Mesenchymal stem cell (in vitro differentiated cells and primary cell): ENCODE measurements around the gene GLT1D1.

ENCODE experiments used
- DNase-seq: peaks from one replicate; pipeline ENCODE4 v3.0.0-alpha.2; 2013
- H2AFZ ChIP-seq: one replicate; pipeline ENCODE4 v1.6.1; 2013; ENCODE audit warnings: low read depth, mild to moderate bottlenecking, control low read depth, inconsistent platforms, low read length, moderate library complexity
- H2AK5ac ChIP-seq: 2 replicates; pipeline ENCODE4 v1.6.1; 2013; ENCODE audit warnings: low read length, moderate library complexity, mild to moderate bottlenecking, inconsistent platforms; ENCODE audit not compliant: severe bottlenecking
- H2BK120ac ChIP-seq: one replicate; pipeline ENCODE4 v1.6.1; 2013; ENCODE audit warnings: low read depth, mild to moderate bottlenecking, inconsistent platforms, low read length, moderate library complexity
- H2BK12ac ChIP-seq, 2 experiments: one replicate each; pipeline ENCODE4 v1.6.1; 2013; ENCODE audit warnings: inconsistent platforms in 2 of 2, low read length in 2 of 2, mild to moderate bottlenecking in 2 of 2, moderate library complexity in 2 of 2, control low read depth in 1 of 2
- H2BK15ac ChIP-seq: one replicate; pipeline ENCODE4 v1.6.1; 2013; ENCODE audit warnings: mild to moderate bottlenecking, low read depth, inconsistent platforms; ENCODE audit not compliant: poor library complexity, severe bottlenecking
- H2BK5ac ChIP-seq: 2 replicates; pipeline ENCODE4 v1.6.1; 2013; ENCODE audit warnings: low read depth, mild to moderate bottlenecking, low read length, control low read depth, inconsistent platforms; ENCODE audit not compliant: poor library complexity, severe bottlenecking
- H3K14ac ChIP-seq, 2 experiments: one replicate each; pipeline ENCODE4 v1.6.1; 2013; ENCODE audit warnings: inconsistent platforms in 2 of 2, low read length in 2 of 2, control low read depth in 1 of 2, mild to moderate bottlenecking in 1 of 2, moderate library complexity in 1 of 2
- H3K18ac ChIP-seq, 2 experiments: one replicate each; pipeline ENCODE4 v1.6.1; 2013; ENCODE audit warnings: inconsistent platforms in 2 of 2, low read length in 2 of 2, control low read depth in 1 of 2, low read depth in 1 of 2, mild to moderate bottlenecking in 1 of 2
- H3K23ac ChIP-seq, 2 experiments: one replicate each; pipeline ENCODE4 v1.6.1; 2013; ENCODE audit warnings: inconsistent platforms in 2 of 2, low read length in 2 of 2, mild to moderate bottlenecking in 2 of 2, moderate library complexity in 2 of 2, control low read depth in 1 of 2
- H3K27ac ChIP-seq: 2 replicates; pipeline ENCODE4 v1.5.1; 2013; ENCODE audit warnings: mild to moderate bottlenecking, moderate library complexity, low read length, control low read depth, inconsistent platforms; ENCODE audit not compliant: poor library complexity, severe bottlenecking
- H3K27me3 ChIP-seq, 2 experiments: 2 replicates each; pipeline versions ENCODE4 v1.6.1 to v1.7.0; 2013; ENCODE audit warnings: low read length in 2 of 2, mild to moderate bottlenecking in 2 of 2, moderate library complexity in 2 of 2, control low read depth in 1 of 2, inconsistent platforms in 1 of 2; ENCODE audit not compliant: control insufficient read depth in 1 of 2, insufficient read depth in 1 of 2
- H3K36me3 ChIP-seq, 2 experiments: 2 replicates each; pipeline versions ENCODE4 v1.6.1 to v1.7.0; 2013; ENCODE audit warnings: low read length in 2 of 2, control low read depth in 1 of 2, inconsistent platforms in 1 of 2, low read depth in 1 of 2, mild to moderate bottlenecking in 1 of 2; ENCODE audit not compliant: insufficient read depth in 2 of 2, control insufficient read depth in 1 of 2
- H3K4ac ChIP-seq, 2 experiments: one replicate each; pipeline ENCODE4 v1.6.1; 2013; ENCODE audit warnings: inconsistent platforms in 2 of 2, low read length in 2 of 2, mild to moderate bottlenecking in 2 of 2, moderate library complexity in 2 of 2, control low read depth in 1 of 2, low read depth in 1 of 2
- H3K4me1 ChIP-seq: 2 replicates; pipeline ENCODE4 v1.6.1; 2013; ENCODE audit warnings: low read depth, low read length, control low read depth; ENCODE audit not compliant: control insufficient read depth, insufficient read depth
- H3K4me2 ChIP-seq: 2 replicates; pipeline ENCODE4 v1.6.1; 2013; ENCODE audit warnings: low read length, mild to moderate bottlenecking, inconsistent platforms; ENCODE audit not compliant: poor library complexity, severe bottlenecking
- H3K4me3 ChIP-seq, 2 experiments: 2 replicates each; pipeline versions ENCODE4 v1.5.1 to v1.7.0; 2013; ENCODE audit warnings: low read length in 2 of 2, mild to moderate bottlenecking in 2 of 2, control low read depth in 1 of 2, low read depth in 1 of 2; ENCODE audit not compliant: insufficient read depth in 1 of 2
- H3K79me1 ChIP-seq: replicated peaks from 2 replicates; pipeline ENCODE4 v1.6.1; 2013; ENCODE audit warnings: mild to moderate bottlenecking, control low read depth, low read length, inconsistent platforms; ENCODE audit not compliant: poor library complexity, severe bottlenecking
- H3K9ac ChIP-seq: 2 replicates; pipeline ENCODE4 v1.7.0; 2013; ENCODE audit warnings: mild to moderate bottlenecking, low read length, moderate library complexity
- H3K9me3 ChIP-seq: 2 replicates; pipeline ENCODE4 v1.7.0; 2013; ENCODE audit warnings: mild to moderate bottlenecking, low read length; ENCODE audit not compliant: control insufficient read depth
- H4K8ac ChIP-seq: one replicate; pipeline ENCODE4 v1.6.1; 2013; ENCODE audit warnings: inconsistent platforms, mild to moderate bottlenecking, low read length, moderate library complexity
- H4K91ac ChIP-seq: one replicate; pipeline ENCODE4 v1.6.1; 2013; ENCODE audit warnings: mild to moderate bottlenecking, low read length, inconsistent platforms
- WGBS: methylation state at CpG from one replicate; pipeline ENCODE4 v1.1.7; 2013; ENCODE audit warnings: mixed read lengths; 5-methylcytosine and 5-hydroxymethylcytosine counted together

Gene GLT1D1

GRCh38 chr12:128982933-128983332, 129.7 kb downstream of the GLT1D1 start:
- no peaks in the 10 kb centered on the region for H3K4me1 ChIP-seq
- no peak overlapping the region for H3K4me3 ChIP-seq
- H2AFZ ChIP-seq: no peak overlapping the region
- H3K36me3 ChIP-seq: no peaks in the 10 kb centered on the region
- no peak overlapping the region for H2BK15ac ChIP-seq
- H2BK120ac ChIP-seq: no peak overlapping the region
- no peak overlapping the region for H3K14ac ChIP-seq
- no peak overlapping the region for H3K9ac ChIP-seq
- no peaks in the 10 kb centered on the region for H3K79me1 ChIP-seq
- H4K91ac ChIP-seq: no peak overlapping the region
- no peaks in the 10 kb centered on the region for H3K27me3 ChIP-seq
- H3K4me2 ChIP-seq: no peak overlapping the region
- no peak overlapping the region for H3K27ac ChIP-seq
- no peak overlapping the region for H3K4ac ChIP-seq
- no peak overlapping the region for H2AK5ac ChIP-seq
- H3K18ac ChIP-seq: no peak overlapping the region
- DNase-seq: no peak
- no peaks in the 10 kb centered on the region for H3K9me3 ChIP-seq
- no peak overlapping the region for H3K23ac ChIP-seq
- no peak overlapping the region for H2BK12ac ChIP-seq
- no peak overlapping the region for H4K8ac ChIP-seq
- H2BK5ac ChIP-seq: no peak overlapping the region
- WGBS: 82% methylated on average over 9 of the region's 9 CpGs

- H3K23ac ChIP-seq: no peak overlapping the region
- H3K4me3 ChIP-seq: no peak overlapping the region
- no peak for DNase-seq
- H2BK5ac ChIP-seq: no peak overlapping the region
- H3K9me3 ChIP-seq: no peaks in the 10 kb centered on the region
- H3K27ac ChIP-seq: no peak overlapping the region
- 86% methylated on average over 14 of the region's 14 CpGs for WGBS
- no peak overlapping the region for H3K14ac ChIP-seq
- no peaks in the 10 kb centered on the region for H3K36me3 ChIP-seq
- H3K9ac ChIP-seq: no peak overlapping the region
- H4K91ac ChIP-seq: no peak overlapping the region
- H2BK12ac ChIP-seq: no peak overlapping the region
- no peaks in the 10 kb centered on the region for H3K79me1 ChIP-seq
- no peak overlapping the region for H3K4me2 ChIP-seq
- no peaks in the 10 kb centered on the region for H3K27me3 ChIP-seq
- H2AFZ ChIP-seq: no peak overlapping the region
- no peak overlapping the region for H4K8ac ChIP-seq
- H3K4ac ChIP-seq: no peak overlapping the region
- H3K18ac ChIP-seq: no peak overlapping the region
- H2BK15ac ChIP-seq: no peak overlapping the region
- no peak overlapping the region for H2AK5ac ChIP-seq
- H3K4me1 ChIP-seq: no peaks in the 10 kb centered on the region
- H2BK120ac ChIP-seq: no peak overlapping the region
Observed at GRCh38 chr12:128983371-128983770, 130.1 kb downstream of the GLT1D1 start.

- no peak overlapping the region for H2BK5ac ChIP-seq
- no peaks in the 10 kb centered on the region for H3K79me1 ChIP-seq
- H3K4me3 ChIP-seq: no peak overlapping the region
- H2AK5ac ChIP-seq: no peak overlapping the region
- no peak overlapping the region for H2BK120ac ChIP-seq
- no peaks in the 10 kb centered on the region for H3K4me1 ChIP-seq
- H3K4ac ChIP-seq: no peak overlapping the region
- H3K4me2 ChIP-seq: no peak overlapping the region
- H3K9ac ChIP-seq: no peak overlapping the region
- no peaks in the 10 kb centered on the region for H3K27me3 ChIP-seq
- H2BK15ac ChIP-seq: no peak overlapping the region
- H3K18ac ChIP-seq: no peak overlapping the region
- H2AFZ ChIP-seq: no peak overlapping the region
- no peak overlapping the region for H4K91ac ChIP-seq
- H3K36me3 ChIP-seq: no peaks in the 10 kb centered on the region
- DNase-seq: no peak
- no peak overlapping the region for H2BK12ac ChIP-seq
- 93% methylated on average over 7 of the region's 10 CpGs for WGBS
- H3K14ac ChIP-seq: no peak overlapping the region
- H3K23ac ChIP-seq: no peak overlapping the region
- H3K27ac ChIP-seq: no peak overlapping the region
- no peak overlapping the region for H4K8ac ChIP-seq
- peaks cover 6% of the 10 kb centered on the region for H3K9me3 ChIP-seq
Observed at GRCh38 chr12:128986957-128987356, 133.7 kb downstream of the GLT1D1 start.

- H3K4me1 ChIP-seq: no peaks in the 10 kb centered on the region
- H3K14ac ChIP-seq: no peak overlapping the region
- H3K9me3 ChIP-seq: peaks cover 6% of the 10 kb centered on the region
- H3K79me1 ChIP-seq: no peaks in the 10 kb centered on the region
- H2BK15ac ChIP-seq: no peak overlapping the region
- H3K27me3 ChIP-seq: no peaks in the 10 kb centered on the region
- H3K18ac ChIP-seq: no peak overlapping the region
- no peak overlapping the region for H2BK5ac ChIP-seq
- no peaks in the 10 kb centered on the region for H3K36me3 ChIP-seq
- H3K4ac ChIP-seq: no peak overlapping the region
- no peak overlapping the region for H3K23ac ChIP-seq
- H3K4me2 ChIP-seq: no peak overlapping the region
- H3K27ac ChIP-seq: no peak overlapping the region
- H2AFZ ChIP-seq: no peak overlapping the region
- 88% methylated on average over 1 of the region's 1 CpG for whole genome bisulfite sequencing
- no peak overlapping the region for H2BK120ac ChIP-seq
- no peak overlapping the region for H3K9ac ChIP-seq
- no peak overlapping the region for H3K4me3 ChIP-seq
- H2BK12ac ChIP-seq: no peak overlapping the region
- H4K8ac ChIP-seq: no peak overlapping the region
- DNase-seq: no peak
- no peak overlapping the region for H2AK5ac ChIP-seq
- no peak overlapping the region for H4K91ac ChIP-seq
Observed at GRCh38 chr12:128989287-128989686, 136.0 kb downstream of the GLT1D1 start.
